PC-3 (cell line): ENCODE data around the gene TCF12. TPM values are rescaled to one million over a fixed set of nuclear protein-coding genes. Genes with fewer than 3 reads are reported as not detected.
"Not testable (repeated sequence)": the region's sequence is repeated elsewhere in the genome, so short reads cannot be mapped to it uniquely, and the experiment has no call there.

Experiments
- ATAC-seq: fragments of 200-7000 bp; cut with Tn5 transposase; 2 replicates; pipeline ENCODE4 v1.9.1; 2020; ENCODE audit warnings: mild to moderate bottlenecking, moderate library complexity
- BruUV-seq: library from RNA; stranded (reverse); fragments of 400-500 nt; replicated peaks from 2 replicates; lab custom pipeline; 2021; lab: Mats Ljungman, UMichigan
- CTCF ChIA-PET: fragments of 300-600 bp; sonication (Branson Sonifier 250); formaldehyde crosslinking; loops from one replicate; lab custom pipeline; 2022; ENCODE audit warnings: antibody characterized with exemption; lab: Charles Lee
- POLR2A ChIA-PET: fragments of 300-600 bp; sonication (Branson Sonifier 250); formaldehyde crosslinking; loops from one replicate; lab custom pipeline; 2022; ENCODE audit warnings: antibody characterized with exemption; ENCODE audit not compliant: unreplicated experiment; lab: Charles Lee
- DNase-seq: peaks from one replicate; pipeline ENCODE4 v3.0.0-alpha.2; 2015
- H2AFZ ChIP-seq: fragments of 300-600 bp; sonication (generic); 2 replicates; pipeline ENCODE4 v1.6.0; 2016; ENCODE audit warnings: antibody characterized with exemption, low read length
- H3F3A ChIP-seq: fragments of 300-600 bp; sonication (generic); one replicate; pipeline ENCODE4 v1.6.0; 2017; ENCODE audit warnings: antibody characterized with exemption, low read length, control low read depth, mild to moderate bottlenecking; ENCODE audit not compliant: unreplicated experiment
- H3K27ac ChIP-seq: fragments of 300-600 bp; sonication (generic); 2 replicates; pipeline ENCODE4 v1.5.1; 2016; ENCODE audit warnings: mild to moderate bottlenecking, low read length
- H3K27me3 ChIP-seq: fragments of 300-600 bp; sonication (generic); 2 replicates; pipeline ENCODE4 v1.6.1; 2016; ENCODE audit warnings: low read length, mixed read lengths
- H3K36me3 ChIP-seq: fragments of 300-600 bp; sonication (generic); 2 replicates; pipeline ENCODE4 v1.6.1; 2016; ENCODE audit warnings: low read depth, mixed run types, low read length, mixed read lengths
- H3K4me1 ChIP-seq: fragments of 300-600 bp; sonication (generic); 2 replicates; pipeline ENCODE4 v1.5.1; 2016; ENCODE audit warnings: low read length; ENCODE audit not compliant: insufficient read depth
- H3K4me2 ChIP-seq: fragments of 300-600 bp; sonication (generic); 2 replicates; pipeline ENCODE4 v1.6.0; 2016; ENCODE audit warnings: low read length
- H3K4me3 ChIP-seq: fragments of 300-600 bp; sonication (generic); 2 replicates; pipeline ENCODE4 v1.5.1; 2016; ENCODE audit warnings: mild to moderate bottlenecking, low read length, mixed read lengths
- H3K79me2 ChIP-seq: fragments of 300-600 bp; sonication (generic); 2 replicates; pipeline ENCODE4 v1.6.1; 2017; ENCODE audit warnings: low read length, mixed read lengths
- H3K9ac ChIP-seq: fragments of 300-600 bp; sonication (generic); 2 replicates; pipeline ENCODE4 v1.6.0; 2016; ENCODE audit warnings: mild to moderate bottlenecking, low read length
- H3K9me2 ChIP-seq: fragments of 300-600 bp; sonication (generic); replicated peaks from 2 replicates; pipeline ENCODE4 v1.6.1; 2016; ENCODE audit warnings: mixed run types, low read length, mixed read lengths
- H3K9me3 ChIP-seq: fragments of 300-600 bp; sonication (generic); 2 replicates; pipeline ENCODE4 v1.6.1; 2016; ENCODE audit warnings: low read length, mixed read lengths
- H4K20me1 ChIP-seq: fragments of 300-600 bp; sonication (generic); 2 replicates; pipeline ENCODE4 v1.6.1; 2016; ENCODE audit warnings: low read length, mixed read lengths
- CTCF ChIP-seq: fragments of 300-600 bp; sonication (generic); conservative IDR thresholded peaks from 2 replicates; pipeline ENCODE4 v1.5.1; 2017; ENCODE audit warnings: antibody characterized with exemption, low read depth, mild to moderate bottlenecking, low read length
- EZH2 ChIP-seq: fragments of 300-600 bp; sonication (generic); IDR thresholded peaks from one replicate; pipeline ENCODE4 v1.6.1; 2017; ENCODE audit warnings: antibody characterized with exemption, mild to moderate bottlenecking, low read length; ENCODE audit not compliant: unreplicated experiment
- EZH2phosphoT487 ChIP-seq: fragments of 300-600 bp; sonication (generic); IDR thresholded peaks from 2 replicates; pipeline ENCODE4 v1.6.1; 2018; ENCODE audit warnings: mild to moderate bottlenecking, antibody characterized with exemption, low read length, borderline replicate concordance
- intact Hi-C: fragments of 100-400 bp; cut with micrococcal nuclease; formaldehyde crosslinking; loops from 2 replicates; pipeline ENCODE4 v1.9.0; 2023
- total RNA-seq: library from RNA; depleted of rRNA; stranded (reverse); fragments of >200 nt; gene quantifications from 2 replicates; pipeline ENCODE4 v1.2.3, GENCODE V29; 2014

Gene TCF12
- total RNA-seq, 1 experiment from 2014 or later, result 103 TPM

- no peaks in the 10 kb centered on the region for H3K9me3 ChIP-seq
- no peak overlapping the region for H3K9ac ChIP-seq
- no peaks in the 10 kb centered on the region for H3K36me3 ChIP-seq
- H3F3A ChIP-seq, result no peaks in the 10 kb centered on the region
- H3K27ac ChIP-seq, result no peak overlapping the region
- intact Hi-C loops, result no loop called here
- H3K4me1 ChIP-seq, result no peaks in the 10 kb centered on the region
- no peak overlapping the region for H2AFZ ChIP-seq
- DNase-seq, result no peak
- H3K9me2 ChIP-seq, result no peaks in the 10 kb centered on the region
- H3K79me2 ChIP-seq, result no peaks in the 10 kb centered on the region
- CTCF ChIA-PET, result no interaction called here
- H3K27me3 ChIP-seq, result no peaks in the 10 kb centered on the region
- H3K4me3 ChIP-seq, result no peak overlapping the region
- no peak overlapping the region for H3K4me2 ChIP-seq
- H4K20me1 ChIP-seq, result no peaks in the 10 kb centered on the region
- no peak for ATAC-seq
- POLR2A ChIA-PET, result no interaction called here
- BruUV-seq, result no TSS peak
- TF ChIP-seq EZH2 (no peak), CTCF (no peak), EZH2phosphoT487 (no peak)
Measured at GRCh38 chr15:57097246-57097645, 178.8 kb downstream of the TCF12 start.

GRCh38 chr15:57097919-57098543 is 179.6 kb downstream of the TCF12 start:
- H4K20me1 ChIP-seq, H3K79me2 ChIP-seq, H3K4me1 ChIP-seq, H3K27ac ChIP-seq, DNase-seq, BruUV-seq, H3K4me3 ChIP-seq, CTCF ChIA-PET, H2AFZ ChIP-seq, H3K9me2 ChIP-seq, intact Hi-C loops, H3K4me2 ChIP-seq, ATAC-seq, POLR2A ChIA-PET, H3K36me3 ChIP-seq, H3K9ac ChIP-seq, H3K9me3 ChIP-seq, H3F3A ChIP-seq, H3K27me3 ChIP-seq: not testable (repeated sequence)

GRCh38 chr15:57098896-57099295 is 180.5 kb downstream of the TCF12 start:
- intact Hi-C loops, result no loop called here
- Histone ChIP-seq H3K79me2 (no peaks in the 10 kb centered on the region), H3F3A (no peaks in the 10 kb centered on the region), H3K9me3 (no peaks in the 10 kb centered on the region), H3K27ac (no peak overlapping the region), H2AFZ (no peak overlapping the region), H3K9me2 (no peaks in the 10 kb centered on the region), H3K36me3 (no peaks in the 10 kb centered on the region), H3K4me2 (no peak overlapping the region), H3K4me3 (no peak overlapping the region), H3K9ac (no peak overlapping the region), H3K27me3 (no peaks in the 10 kb centered on the region), H3K4me1 (no peaks in the 10 kb centered on the region), H4K20me1 (no peaks in the 10 kb centered on the region)
- ATAC-seq (no peak), DNase-seq (no peak)
- TF ChIP-seq EZH2, result no peak
- no peak for TF ChIP-seq EZH2phosphoT487
- no peak for TF ChIP-seq CTCF
- no TSS peak for BruUV-seq
- POLR2A ChIA-PET, result no interaction called here
- CTCF ChIA-PET, result interaction anchor here (0.6 kb wide), 1 partner anchor 305 kb away, joined by 4 read pairs; no protein-coding TSS in a partner anchor
